Left ventricle myocardium inferior (tissue), 1 donor: ENCODE data around the gene EIF5A. TPM values are rescaled to one million over a fixed set of nuclear protein-coding genes. Genes with fewer than 3 reads are reported as not detected.

Experiments used
- DNase-seq: peaks from one replicate; pipeline ENCODE4 v3.0.0-alpha.2; 2020
- H3K27ac ChIP-seq: fragments of 200-600 bp; replicated peaks from 2 replicates; pipeline ENCODE4 v1.8.0; 2021
- H3K27me3 ChIP-seq: fragments of 200-600 bp; 2 replicates; pipeline ENCODE4 v1.8.0; 2021; ENCODE audit warnings: low read depth
- H3K36me3 ChIP-seq: fragments of 200-600 bp; 2 replicates; pipeline ENCODE4 v1.8.0; 2021
- H3K4me1 ChIP-seq: fragments of 200-600 bp; 2 replicates; pipeline ENCODE4 v1.8.0; 2021
- H3K4me3 ChIP-seq: fragments of 200-600 bp; 2 replicates; pipeline ENCODE4 v1.8.0; 2021; ENCODE audit warnings: mild to moderate bottlenecking, moderate library complexity
- H3K9me3 ChIP-seq: fragments of 200-600 bp; replicated peaks from 2 replicates; pipeline ENCODE4 v1.8.0; 2021
- intact Hi-C: fragments of 100-400 bp; cut with micrococcal nuclease; formaldehyde crosslinking; loops from one replicate; pipeline ENCODE4 v1.11.0; 2022
- total RNA-seq: library from RNA; stranded (reverse); fragmentation: NEBNext Ultra II Directional; extraction: Animal tissue kit (Norgen Biotek cat#: 25700); gene quantifications from one replicate; pipeline ENCODE4 v1.2.1, GENCODE V29; 2021
- TF ChIP-seq, protein P1 (sequence below): fragments of 200-600 bp; IDR thresholded peaks from 2 replicates; pipeline ENCODE4 v1.8.0; 2021; ENCODE audit warnings: antibody characterized with exemption, mild to moderate bottlenecking, borderline replicate concordance
- donor health status: DM: no; HTN: yes; CAD: no; lungs with severe emphysema.

EIF5A gene
- total RNA-seq, 1 donor from 2014 or later = 250 TPM

- Histone ChIP-seq H3K27ac (peak within 1 kb of the TSS; percentile 99), H3K4me1 (peaks cover 72% of the 10 kb centered on the region), H3K4me3 (peak within 1 kb of the TSS; percentile 87), H3K9me3 (no peaks in the 10 kb centered on the region), H3K36me3 (no peaks in the 10 kb centered on the region), H3K27me3 (no peaks in the 10 kb centered on the region)
- peak; percentile 94 for DNase-seq
- TF ChIP-seq, protein P1, sequence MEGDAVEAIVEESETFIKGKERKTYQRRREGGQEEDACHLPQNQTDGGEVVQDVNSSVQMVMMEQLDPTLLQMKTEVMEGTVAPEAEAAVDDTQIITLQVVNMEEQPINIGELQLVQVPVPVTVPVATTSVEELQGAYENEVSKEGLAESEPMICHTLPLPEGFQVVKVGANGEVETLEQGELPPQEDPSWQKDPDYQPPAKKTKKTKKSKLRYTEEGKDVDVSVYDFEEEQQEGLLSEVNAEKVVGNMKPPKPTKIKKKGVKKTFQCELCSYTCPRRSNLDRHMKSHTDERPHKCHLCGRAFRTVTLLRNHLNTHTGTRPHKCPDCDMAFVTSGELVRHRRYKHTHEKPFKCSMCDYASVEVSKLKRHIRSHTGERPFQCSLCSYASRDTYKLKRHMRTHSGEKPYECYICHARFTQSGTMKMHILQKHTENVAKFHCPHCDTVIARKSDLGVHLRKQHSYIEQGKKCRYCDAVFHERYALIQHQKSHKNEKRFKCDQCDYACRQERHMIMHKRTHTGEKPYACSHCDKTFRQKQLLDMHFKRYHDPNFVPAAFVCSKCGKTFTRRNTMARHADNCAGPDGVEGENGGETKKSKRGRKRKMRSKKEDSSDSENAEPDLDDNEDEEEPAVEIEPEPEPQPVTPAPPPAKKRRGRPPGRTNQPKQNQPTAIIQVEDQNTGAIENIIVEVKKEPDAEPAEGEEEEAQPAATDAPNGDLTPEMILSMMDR = peak; percentile 70
- intact Hi-C loops = no loop called here
Observed at GRCh38 chr17:7351665-7352502, 44.5 kb downstream of the EIF5A start, which contains the start of gene KCTD11. Gene KCTD11 (plus strand): TSS chr17:7352162.

DNA sequence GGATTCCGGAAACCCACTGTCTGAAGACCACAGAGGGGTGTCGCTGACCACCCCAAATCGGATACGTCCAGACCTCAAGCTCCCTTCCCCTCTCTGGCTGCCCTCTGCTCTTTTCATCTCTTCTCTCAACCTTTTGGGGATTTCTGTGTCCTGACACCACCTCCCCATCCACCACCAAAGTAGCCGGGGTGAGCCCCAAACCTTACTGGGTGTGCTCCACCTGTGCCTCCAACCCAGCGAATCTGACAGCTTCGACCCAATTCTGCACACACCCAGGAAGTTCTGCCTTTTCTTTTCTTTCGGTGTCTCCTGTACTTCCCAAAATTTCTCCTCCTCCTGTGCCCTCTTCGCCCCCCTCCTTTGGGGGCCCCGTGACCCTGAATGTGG lies 45.1 kb downstream of the EIF5A start:
- Histone ChIP-seq H3K4me1 (peaks cover 72% of the 10 kb centered on the region), H3K9me3 (no peaks in the 10 kb centered on the region), H3K4me3 (peak overlapping the region; percentile 87), H3K36me3 (no peaks in the 10 kb centered on the region), H3K27ac (peak overlapping the region; percentile 99), H3K27me3 (no peaks in the 10 kb centered on the region)
- no peak for DNase-seq
- intact Hi-C loops = no loop called here
- TF ChIP-seq, protein P1 = no peak

DNA sequence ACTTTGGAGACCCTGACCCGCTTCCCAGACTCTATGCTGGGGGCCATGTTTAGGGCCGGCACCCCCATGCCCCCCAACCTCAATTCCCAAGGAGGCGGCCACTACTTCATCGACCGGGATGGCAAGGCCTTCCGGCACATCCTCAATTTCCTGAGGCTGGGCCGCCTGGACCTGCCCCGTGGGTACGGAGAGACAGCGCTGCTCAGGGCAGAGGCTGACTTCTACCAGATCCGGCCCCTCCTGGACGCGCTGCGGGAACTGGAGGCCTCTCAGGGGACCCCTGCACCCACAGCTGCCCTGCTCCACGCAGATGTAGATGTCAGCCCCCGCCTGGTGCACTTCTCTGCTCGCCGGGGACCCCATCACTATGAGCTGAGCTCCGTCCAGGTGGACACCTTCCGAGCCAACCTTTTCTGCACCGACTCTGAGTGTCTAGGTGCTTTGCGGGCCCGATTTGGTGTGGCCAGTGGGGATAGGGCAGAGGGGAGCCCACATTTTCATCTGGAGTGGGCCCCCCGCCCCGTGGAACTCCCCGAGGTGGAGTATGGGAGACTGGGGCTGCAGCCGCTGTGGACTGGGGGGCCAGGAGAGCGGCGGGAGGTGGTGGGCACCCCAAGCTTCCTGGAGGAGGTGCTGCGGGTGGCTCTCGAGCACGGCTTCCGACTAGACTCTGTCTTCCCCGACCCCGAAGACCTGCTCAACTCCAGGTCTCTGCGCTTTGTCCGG lies 45.6 kb downstream of the EIF5A start:
- intact Hi-C loops = no loop called here
- no peaks in the 10 kb centered on the region for H3K27me3 ChIP-seq
- no peaks in the 10 kb centered on the region for H3K36me3 ChIP-seq
- peak overlapping the region; percentile 87 for H3K4me3 ChIP-seq
- H3K4me1 ChIP-seq = peaks cover 72% of the 10 kb centered on the region
- no peaks in the 10 kb centered on the region for H3K9me3 ChIP-seq
- TF ChIP-seq, protein P1 = no peak
- peak overlapping the region; percentile 99 for H3K27ac ChIP-seq
- no peak for DNase-seq

- H3K9me3 ChIP-seq = no peaks in the 10 kb centered on the region
- intact Hi-C loops = no loop called here
- H3K27ac ChIP-seq = peak overlapping the region; percentile 37
- DNase-seq = no peak
- peaks cover 63% of the 10 kb centered on the region for H3K4me1 ChIP-seq
- TF ChIP-seq, protein P1 = no peak
- no peaks in the 10 kb centered on the region for H3K27me3 ChIP-seq
- no peaks in the 10 kb centered on the region for H3K36me3 ChIP-seq
- H3K4me3 ChIP-seq = no peak overlapping the region
Observed at GRCh38 chr17:7354262-7354843, 46.9 kb downstream of the EIF5A start.

DNA sequence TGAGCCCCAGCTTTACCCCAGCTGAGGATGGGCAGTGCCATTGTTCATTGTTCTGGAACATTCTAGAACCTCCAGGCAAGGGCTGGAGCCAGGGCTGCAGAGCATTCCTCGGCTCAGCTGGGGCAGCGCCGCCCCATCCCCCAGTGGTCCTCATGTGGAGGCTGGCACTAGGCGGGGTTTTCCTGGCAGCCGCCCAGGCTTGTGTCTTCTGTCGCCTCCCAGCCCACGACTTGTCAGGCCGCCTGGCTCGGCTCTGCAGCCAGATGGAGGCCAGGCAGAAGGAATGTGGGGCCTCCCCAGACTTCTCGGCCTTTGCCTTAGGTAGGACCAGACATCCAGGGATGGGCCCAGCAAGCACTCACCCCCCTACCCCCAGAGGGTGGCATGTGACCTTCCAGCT lies 47.6 kb downstream of the EIF5A start, which contains the start of gene TMEM95:
Gene TMEM95, plus strand, starts transcription at position 104 of the 400 bp plus-strand sequence. Its CDS starts 49 bp downstream, at position 153.
- TF ChIP-seq, protein P1 = no peak
- intact Hi-C loops = no loop called here
- H3K27ac ChIP-seq = peak within 1 kb of the TSS; percentile 37
- H3K4me3 ChIP-seq = no peak within 1 kb of the TSS
- DNase-seq = peak; percentile 53
- no peaks in the 10 kb centered on the region for H3K36me3 ChIP-seq
- H3K4me1 ChIP-seq = peaks cover 56% of the 10 kb centered on the region
- no peaks in the 10 kb centered on the region for H3K27me3 ChIP-seq
- H3K9me3 ChIP-seq = no peaks in the 10 kb centered on the region
